ENCODE results near the gene CREM.
A peak's percentile ranks its signal among the peaks of the same experiment; 100 is the strongest.

Gene CREM

GRCh38 chr10:35184527-35185171 lies 58.0 kb downstream of the CREM start:
- TF ChIP-seq JUND (IDR thresholded peaks at IDR 0.05; ENCODE audit: low read depth), result no peak
- in situ Hi-C loops (cut with HindIII; ENCODE audit: low pct_unique_long_range_greater_than_20kb, low sequenced_read_pairs), result no loop called here
- no peak for DNase-seq (ENCODE audit: low read depth in 1 of 2, low spot score in 1 of 2)

GRCh38 chr10:35185260-35186034 lies 58.8 kb downstream of the CREM start:
- no peak for TF ChIP-seq JUND (IDR thresholded peaks at IDR 0.05; ENCODE audit: low read depth)
- in situ Hi-C loops (cut with HindIII; ENCODE audit: low pct_unique_long_range_greater_than_20kb, low sequenced_read_pairs), result no loop called here

GRCh38 chr10:35188954-35189353 lies 62.3 kb downstream of the CREM start:
- in situ Hi-C loops (cut with HindIII; ENCODE audit: low pct_unique_long_range_greater_than_20kb, low sequenced_read_pairs), result no loop called here
- DNase-seq (ENCODE audit: low read depth in 1 of 2, low spot score in 1 of 2), result no peak
- TF ChIP-seq JUND (IDR thresholded peaks at IDR 0.05; ENCODE audit: low read depth), result no peak

More at GRCh38 chr10:35185260-35186034, 58.8 kb downstream of the CREM start:
- DNase-seq (ENCODE audit: low read depth in 1 of 2, low spot score in 1 of 2), result no peak

DNA sequence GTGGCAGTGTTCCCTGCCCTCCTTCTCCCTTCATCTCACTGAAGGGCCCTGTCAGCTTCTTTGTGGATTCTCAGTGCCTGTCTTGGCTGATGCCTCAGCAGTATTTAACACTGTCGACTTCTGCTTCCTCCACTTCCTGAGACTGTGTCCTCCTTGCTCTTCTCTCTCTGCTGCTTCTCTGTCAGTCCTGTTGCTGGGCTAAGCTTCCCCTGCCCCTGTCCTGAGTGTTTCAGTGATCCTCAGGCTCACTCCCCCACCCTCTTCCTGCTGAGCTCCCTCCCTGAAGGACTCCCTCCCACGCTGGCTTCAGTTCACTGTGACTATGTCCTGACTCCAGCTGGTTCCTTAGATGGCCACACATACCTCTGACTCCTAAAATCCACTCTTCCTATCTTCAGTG lies 64.9 kb downstream of the CREM start:
- in situ Hi-C loops (cut with HindIII; ENCODE audit: low pct_unique_long_range_greater_than_20kb, low sequenced_read_pairs), result no loop called here
- no peak for DNase-seq (ENCODE audit: low read depth in 1 of 2, low spot score in 1 of 2)
- TF ChIP-seq JUND (IDR thresholded peaks at IDR 0.05; ENCODE audit: low read depth), result no peak

DNA sequence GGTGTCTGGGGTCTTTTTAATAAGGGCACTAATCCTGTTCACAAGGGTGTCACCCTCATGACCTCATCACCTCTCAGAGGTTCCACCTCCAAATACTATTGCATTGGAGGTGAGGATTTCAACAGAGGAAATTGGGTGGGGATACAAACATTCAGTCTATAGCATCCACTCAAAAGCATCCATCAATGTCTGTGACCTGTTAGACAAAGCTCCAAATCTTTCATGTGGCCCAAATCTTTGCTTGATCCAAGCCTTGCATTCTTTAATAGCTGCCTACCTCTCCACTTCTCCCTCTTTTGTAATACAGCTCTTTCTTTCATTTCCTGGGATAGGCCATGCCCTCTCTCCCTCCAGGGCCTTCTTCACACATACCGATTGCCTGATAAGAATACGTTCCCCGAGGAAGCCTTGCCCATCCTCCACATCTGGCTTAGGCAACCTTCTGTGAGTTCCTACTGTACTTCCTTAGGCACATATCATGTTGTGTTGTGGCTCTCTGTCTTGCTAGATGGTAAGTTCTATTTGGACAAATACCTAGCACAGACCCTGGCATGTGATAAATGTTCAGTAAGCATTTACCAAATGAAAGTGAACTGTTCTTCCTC lies 66.1 kb downstream of the CREM start:
- no peak for TF ChIP-seq JUND (IDR thresholded peaks at IDR 0.05; ENCODE audit: low read depth)
- in situ Hi-C loops (cut with HindIII; ENCODE audit: low pct_unique_long_range_greater_than_20kb, low sequenced_read_pairs), result no loop called here
- DNase-seq (ENCODE audit: low read depth in 1 of 2, low spot score in 1 of 2), result peak in 1 of 2 experiments; percentile 50

DNA sequence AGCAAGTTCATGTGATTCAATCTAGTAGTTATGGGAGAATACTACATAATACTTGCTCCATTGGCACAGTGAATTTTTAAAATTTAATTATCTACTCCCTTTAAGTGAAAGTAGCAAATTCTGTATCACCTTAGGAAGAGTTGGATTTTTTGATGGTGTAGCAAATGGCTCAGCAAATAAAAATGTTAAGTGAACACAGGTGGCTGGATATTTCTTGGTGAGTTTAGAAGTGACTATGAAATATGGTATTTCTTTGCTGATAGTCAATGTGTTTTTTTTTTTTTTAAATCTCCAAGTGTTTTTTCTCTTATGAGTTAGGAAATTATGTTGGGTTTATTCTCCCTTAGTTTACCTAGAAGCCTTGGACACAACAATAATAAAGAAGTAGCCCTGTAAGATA lies 67.8 kb downstream of the CREM start:
- no peak for DNase-seq (ENCODE audit: low read depth in 1 of 2, low spot score in 1 of 2)
- in situ Hi-C loops (cut with HindIII; ENCODE audit: low pct_unique_long_range_greater_than_20kb, low sequenced_read_pairs), result no loop called here
- TF ChIP-seq JUND (IDR thresholded peaks at IDR 0.05; ENCODE audit: low read depth), result no peak

GRCh38 chr10:35194906-35195305 lies 68.3 kb downstream of the CREM start:
- TF ChIP-seq JUND (IDR thresholded peaks at IDR 0.05; ENCODE audit: low read depth), result no peak
- DNase-seq (ENCODE audit: low read depth in 1 of 2, low spot score in 1 of 2), result peak in 1 of 2 experiments; percentile 21
- in situ Hi-C loops (cut with HindIII; ENCODE audit: low pct_unique_long_range_greater_than_20kb, low sequenced_read_pairs), result no loop called here

DNA sequence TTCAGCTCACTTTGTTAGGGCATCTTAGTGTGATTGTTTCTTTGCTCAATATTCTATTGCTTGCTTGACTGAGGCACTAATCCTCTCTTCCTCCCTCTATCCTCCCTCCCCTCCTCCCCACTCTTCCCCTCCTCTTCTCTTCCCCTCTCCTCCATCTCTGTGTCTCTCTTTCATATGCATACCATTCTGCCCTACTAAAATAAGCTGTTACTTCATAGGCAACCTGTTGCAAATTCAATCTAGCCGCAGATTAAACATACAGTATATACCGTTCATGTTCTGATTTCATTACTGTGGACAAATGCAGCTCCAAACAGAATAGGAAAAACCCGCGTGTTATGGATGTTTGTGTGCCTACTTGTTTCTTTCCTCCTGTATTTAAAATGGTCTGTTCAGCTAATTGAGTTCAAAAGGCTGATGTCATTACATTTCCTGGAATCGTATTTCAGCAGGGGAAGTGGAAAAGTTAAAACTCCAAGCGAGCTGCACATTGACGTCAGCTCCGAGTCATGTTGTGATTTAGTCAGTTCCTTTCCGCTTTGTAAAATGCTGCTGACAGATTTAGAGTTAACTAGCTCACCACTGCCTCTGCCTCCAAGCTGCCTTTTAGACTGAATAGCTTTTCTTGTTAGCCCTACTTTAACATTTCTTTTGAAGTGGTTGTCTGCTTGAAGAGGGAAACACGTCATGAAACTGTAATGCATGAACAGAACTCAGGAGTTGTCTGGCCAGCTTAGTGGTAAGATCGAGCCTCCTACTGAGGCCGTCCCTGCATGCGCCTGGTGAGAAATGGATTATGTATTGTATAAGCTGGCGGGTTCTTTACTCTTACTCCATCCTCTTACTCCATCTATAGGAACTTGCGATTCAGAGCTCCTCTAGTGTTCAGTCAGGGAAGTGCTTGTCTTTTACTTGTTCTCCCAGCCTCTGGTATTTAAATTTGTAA lies 69.0 kb downstream of the CREM start:
- peak in 1 of 2 experiments; percentile 85 for DNase-seq (ENCODE audit: low read depth in 1 of 2, low spot score in 1 of 2)
- in situ Hi-C loops (cut with HindIII; ENCODE audit: low pct_unique_long_range_greater_than_20kb, low sequenced_read_pairs), result no loop called here
- no peak for TF ChIP-seq JUND (IDR thresholded peaks at IDR 0.05; ENCODE audit: low read depth)

GRCh38 chr10:35200487-35200886 lies 73.8 kb downstream of the CREM start:
- TF ChIP-seq JUND (IDR thresholded peaks at IDR 0.05; ENCODE audit: low read depth), result no peak
- DNase-seq (ENCODE audit: low read depth in 1 of 2, low spot score in 1 of 2), result no peak
- in situ Hi-C loops (cut with HindIII; ENCODE audit: low pct_unique_long_range_greater_than_20kb, low sequenced_read_pairs), result no loop called here

DNA sequence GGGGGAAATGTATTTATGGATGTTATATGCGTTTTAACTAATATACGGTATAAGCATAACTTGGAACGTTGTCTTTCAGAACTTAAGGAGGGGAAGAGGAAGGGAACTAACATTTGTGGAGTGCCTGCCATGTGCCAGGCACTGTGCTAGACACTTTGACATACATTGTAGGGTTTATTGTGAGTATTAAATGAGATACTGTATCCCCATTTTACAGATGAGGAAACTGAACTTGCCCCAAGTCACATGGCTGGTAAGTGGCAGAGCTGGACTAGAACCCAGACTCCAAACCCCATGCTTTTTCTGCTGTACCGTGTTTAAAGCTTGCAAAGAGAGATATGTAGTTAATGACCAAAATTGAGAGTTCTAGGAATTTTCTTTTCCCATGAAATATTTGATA lies 74.6 kb downstream of the CREM start:
- TF ChIP-seq JUND (IDR thresholded peaks at IDR 0.05; ENCODE audit: low read depth), result no peak
- no peak for DNase-seq (ENCODE audit: low read depth in 1 of 2, low spot score in 1 of 2)
- in situ Hi-C loops (cut with HindIII; ENCODE audit: low pct_unique_long_range_greater_than_20kb, low sequenced_read_pairs), result no loop called here

GRCh38 chr10:35202050-35202449 lies 75.4 kb downstream of the CREM start:
- no peak for DNase-seq (ENCODE audit: low read depth in 1 of 2, low spot score in 1 of 2)
- TF ChIP-seq JUND (IDR thresholded peaks at IDR 0.05; ENCODE audit: low read depth), result no peak
- in situ Hi-C loops (cut with HindIII; ENCODE audit: low pct_unique_long_range_greater_than_20kb, low sequenced_read_pairs), result no loop called here

DNA sequence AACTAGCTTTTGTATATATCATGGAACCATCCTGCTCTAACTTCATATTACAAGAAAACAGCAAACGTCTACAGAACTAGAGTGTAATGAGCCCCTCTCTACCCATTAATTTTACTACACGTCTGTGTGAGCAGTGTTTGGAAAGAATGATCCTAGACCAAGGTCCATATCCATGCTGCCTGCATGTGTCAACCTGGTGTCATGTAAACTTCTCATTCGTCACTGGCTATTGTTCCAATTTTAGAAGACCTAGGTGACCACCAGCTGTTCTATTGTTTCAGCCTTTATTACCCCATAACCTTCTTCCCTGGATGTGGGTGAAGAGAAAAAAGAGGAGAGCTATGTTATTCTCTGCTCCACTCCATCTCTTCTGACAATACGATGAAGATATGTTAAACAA lies 77.1 kb downstream of the CREM start:
- in situ Hi-C loops (cut with HindIII; ENCODE audit: low pct_unique_long_range_greater_than_20kb, low sequenced_read_pairs), result no loop called here
- DNase-seq (ENCODE audit: low read depth in 1 of 2, low spot score in 1 of 2), result no peak
- TF ChIP-seq JUND (IDR thresholded peaks at IDR 0.05; ENCODE audit: low read depth), result no peak

All from T47D (cell line).